Erythroblast (primary cell): ENCODE results near the gene SPINDOC.

Experiments
- DNase-seq, 2 experiments: peaks; one replicate each; lab custom pipeline; 2025; lab: John Stamatoyannopoulos, UW
- GATA1 ChIP-seq: IDR thresholded peaks from 2 replicates; pipeline ENCODE4 v1.6.1; 2011; ENCODE audit warnings: low read depth, mild to moderate bottlenecking, control low read depth, low read length, moderate library complexity
- POLR2A ChIP-seq: IDR thresholded peaks from 2 replicates; pipeline ENCODE4 v1.6.1; 2011; ENCODE audit warnings: mild to moderate bottlenecking, low read length

SPINDOC gene

GRCh38 chr11:63867511-63867910 is 54.3 kb downstream of the SPINDOC start:
- DNase-seq, result no peak

GRCh38 chr11:63868399-63869064 is 55.3 kb downstream of the SPINDOC start:
- DNase-seq, result no peak
- TF ChIP-seq GATA1 (no peak), POLR2A (no peak)

More at GRCh38 chr11:63867511-63867910, 54.3 kb downstream of the SPINDOC start:
- TF ChIP-seq POLR2A, result no peak
- no peak for TF ChIP-seq GATA1

GRCh38 chr11:63869171-63869591 is 55.9 kb downstream of the SPINDOC start:
- TF ChIP-seq GATA1, result no peak
- no peak for TF ChIP-seq POLR2A
- DNase-seq, result no peak

GRCh38 chr11:63869683-63870082 is 56.4 kb downstream of the SPINDOC start:
- TF ChIP-seq GATA1 (no peak), POLR2A (no peak)
- no peak for DNase-seq

- no peak for DNase-seq
These were observed 57.3 kb downstream of the SPINDOC start for GRCh38 chr11:63870351-63871140.

GRCh38 chr11:63871962-63872799 is 58.9 kb downstream of the SPINDOC start:
- TF ChIP-seq POLR2A (no peak), GATA1 (no peak)

More at GRCh38 chr11:63870351-63871140, 57.3 kb downstream of the SPINDOC start:
- TF ChIP-seq POLR2A (no peak), GATA1 (no peak)

GRCh38 chr11:63872800-63873197 is 59.5 kb downstream of the SPINDOC start:
- DNase-seq, result no peak
- TF ChIP-seq GATA1, result no peak
- TF ChIP-seq POLR2A, result no peak

More at GRCh38 chr11:63871962-63872799, 58.9 kb downstream of the SPINDOC start:
- DNase-seq, result peak; percentile 87 to 89

GRCh38 chr11:63873311-63873710 is 60.1 kb downstream of the SPINDOC start:
- TF ChIP-seq POLR2A (no peak), GATA1 (no peak)
- DNase-seq, result no peak

GRCh38 chr11:63874511-63874910 is 61.3 kb downstream of the SPINDOC start:
- TF ChIP-seq POLR2A (no peak), GATA1 (no peak)
- peak; percentile 58 to 81 for DNase-seq

- peak in 1 of 2 experiments; percentile 16 for DNase-seq
- TF ChIP-seq POLR2A (no peak), GATA1 (no peak)
These were observed 62.3 kb downstream of the SPINDOC start for GRCh38 chr11:63875506-63876065.

GRCh38 chr11:63876616-63877015 is 63.4 kb downstream of the SPINDOC start:
- no peak for DNase-seq

More at GRCh38 chr11:63876616-63877015, 63.4 kb downstream of the SPINDOC start:
- TF ChIP-seq GATA1 (no peak), POLR2A (no peak)
